NCI-H1048 (cell line): ENCODE measurements around the gene KCTD17.
"Not testable (repeated sequence)": the region's sequence is repeated elsewhere in the genome, so short reads cannot be mapped to it uniquely, and the experiment has no call there.

Experiments used
- DNase-seq: peaks from one replicate; lab custom pipeline; 2025; lab: John Stamatoyannopoulos, UW

Gene KCTD17

GRCh38 chr22:37060801-37061610 is 9.5 kb downstream of the KCTD17 start:
- DNase-seq = no peak

GRCh38 chr22:37061611-37062375 is 10.3 kb downstream of the KCTD17 start:
- no peak for DNase-seq

- no peak for DNase-seq
Observed at GRCh38 chr22:37062376-37062675, 10.8 kb downstream of the KCTD17 start.

GRCh38 chr22:37062702-37063381 is 11.3 kb downstream of the KCTD17 start:
- no peak for DNase-seq

GRCh38 chr22:37063431-37064420 is 12.2 kb downstream of the KCTD17 start:
- no peak for DNase-seq

- no peak for DNase-seq
Observed at GRCh38 chr22:37064553-37064952, 13.0 kb downstream of the KCTD17 start.

GRCh38 chr22:37065180-37065579 is 13.6 kb downstream of the KCTD17 start:
- no peak for DNase-seq

- DNase-seq = no peak
Observed at GRCh38 chr22:37065961-37066360, 14.4 kb downstream of the KCTD17 start.

- DNase-seq = no peak
Observed at GRCh38 chr22:37067428-37067827, 15.9 kb downstream of the KCTD17 start.

GRCh38 chr22:37068859-37069258 is 17.3 kb downstream of the KCTD17 start:
- DNase-seq = no peak

GRCh38 chr22:37069319-37069718 is 17.8 kb downstream of the KCTD17 start:
- DNase-seq = no peak

GRCh38 chr22:37069719-37070118 is 18.2 kb downstream of the KCTD17 start:
- DNase-seq = no peak

GRCh38 chr22:37070334-37070733 is 18.8 kb downstream of the KCTD17 start:
- DNase-seq = no peak

- no peak for DNase-seq
Observed at GRCh38 chr22:37070744-37071143, 19.2 kb downstream of the KCTD17 start.

- DNase-seq = not testable (repeated sequence)
Observed at GRCh38 chr22:37071850-37072592, 20.5 kb downstream of the KCTD17 start.

- DNase-seq = no peak
Observed at GRCh38 chr22:37072673-37073072, 21.1 kb downstream of the KCTD17 start.

- DNase-seq = no peak
Observed at GRCh38 chr22:37074537-37074936, 23.0 kb downstream of the KCTD17 start.

GRCh38 chr22:37075046-37075445 is 23.5 kb downstream of the KCTD17 start:
- DNase-seq = no peak

GRCh38 chr22:37075822-37076433 is 24.4 kb downstream of the KCTD17 start:
- no peak for DNase-seq

GRCh38 chr22:37077802-37078448 is 26.4 kb downstream of the KCTD17 start:
- DNase-seq = no peak
